ENCODE measurements around the gene RHEB. TPM values are rescaled to one million over a fixed set of nuclear protein-coding genes. Genes with fewer than 3 reads are reported as not detected.

The RHEB gene
- total and polyA plus RNA-seq, 2 of the 13 experiments (the other 11 are each of a cell fraction or from before 2014, with no cell fraction given) = 55.0 to 77.6 TPM

DNA sequence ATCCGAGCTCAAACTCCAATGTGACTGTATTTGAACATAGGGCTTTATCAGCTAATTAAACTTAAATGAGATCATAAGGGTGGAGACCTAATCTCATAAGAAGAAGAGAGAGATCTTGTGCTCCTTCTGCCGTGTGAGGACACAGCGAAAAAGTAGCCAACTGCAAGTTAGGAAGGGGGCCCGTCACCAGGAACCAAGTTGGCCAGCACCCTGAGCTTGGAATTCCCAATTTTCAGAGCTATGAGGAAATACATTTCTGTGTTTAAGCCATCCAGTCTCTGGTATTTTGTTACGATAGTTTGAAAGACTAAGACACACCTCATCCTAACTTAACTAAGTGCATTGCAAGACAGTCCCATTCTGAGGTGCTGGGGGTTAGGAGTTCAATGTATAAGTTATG is 95.8 kb downstream of the RHEB start (continued):
- TF ChIP-seq, protein P1, sequence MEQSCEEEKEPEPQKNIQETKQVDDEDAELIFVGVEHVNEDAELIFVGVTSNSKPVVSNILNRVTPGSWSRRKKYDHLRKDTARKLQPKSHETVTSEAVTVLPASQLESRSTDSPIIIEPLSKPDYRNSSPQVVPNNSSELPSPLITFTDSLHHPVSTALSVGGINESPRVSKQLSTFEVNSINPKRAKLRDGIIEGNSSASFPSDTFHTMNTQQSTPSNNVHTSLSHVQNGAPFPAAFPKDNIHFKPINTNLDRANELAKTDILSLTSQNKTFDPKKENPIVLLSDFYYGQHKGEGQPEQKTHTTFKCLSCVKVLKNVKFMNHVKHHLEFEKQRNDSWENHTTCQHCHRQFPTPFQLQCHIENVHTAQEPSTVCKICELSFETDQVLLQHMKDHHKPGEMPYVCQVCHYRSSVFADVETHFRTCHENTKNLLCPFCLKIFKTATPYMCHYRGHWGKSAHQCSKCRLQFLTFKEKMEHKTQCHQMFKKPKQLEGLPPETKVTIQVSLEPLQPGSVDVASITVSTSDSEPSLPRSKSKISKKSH (CRISPR knock-in tag; IDR thresholded peaks at IDR 0.05; ENCODE audit: borderline replicate concordance) = no peak
- no peak for TF ChIP-seq ZNF83 (CRISPR knock-in tag; IDR thresholded peaks at IDR 0.05; ENCODE audit: borderline replicate concordance)

DNA sequence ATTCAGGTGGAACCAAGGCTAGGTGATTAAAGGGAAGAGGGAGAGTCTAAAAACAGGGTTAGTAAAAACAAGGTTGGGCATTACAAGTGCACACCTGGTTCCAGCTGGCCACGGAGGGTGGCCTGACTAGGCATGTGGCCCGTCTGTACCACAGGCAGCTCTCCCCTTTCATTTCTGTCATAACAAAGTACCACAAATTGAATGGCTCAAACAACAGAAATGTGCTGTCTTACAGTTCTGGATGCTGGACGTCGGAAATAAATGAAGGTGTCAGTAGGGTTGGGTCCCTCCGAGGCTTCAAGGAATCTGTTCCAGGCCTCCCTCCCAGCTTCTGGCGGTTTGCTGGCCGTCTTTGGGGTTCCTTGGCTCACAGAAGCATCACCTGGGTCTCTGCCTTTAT is 96.5 kb downstream of the RHEB start:
- ChIA-PET CTCF (ENCODE audit: low intra/inter-chr PET ratio, low total read pairs) (no interaction called here), POLR2A (no interaction called here)
- no peak overlapping the region for H3K4me2 ChIP-seq (ENCODE audit: low read depth, low read length)
- ATAC-seq (no peak), DNase-seq (ENCODE audit: low spot score) (no peak), FAIRE-seq (no peak)
- no peaks in the 10 kb centered on the region for H3K36me3 ChIP-seq (replicated peaks in 1 of 2; ENCODE audit: control insufficient read depth in 1 of 2, insufficient read depth in 2 of 2, low read length in 2 of 2)
- no peak overlapping the region for H3K4me3 ChIP-seq (replicated peaks in 1 of 3; ENCODE audit: insufficient read depth in 1 of 3, low read depth in 2 of 3, low read length in 3 of 3)
- no peaks in the 10 kb centered on the region for H3K4me1 ChIP-seq (ENCODE audit: insufficient read depth, low read length)
- in situ Hi-C loops (cut with HindIII; ENCODE audit: extremely low pct_ligation_motif_present, low pct_unique_long_range_greater_than_20kb) = no loop called here
- intact Hi-C loops (cut with micrococcal nuclease; ENCODE audit: unreplicated experiment) = no loop called here
- H3K9ac ChIP-seq (ENCODE audit: insufficient read depth, low read depth, low read length) = no peak overlapping the region
- TF ChIP-seq, protein P2, sequence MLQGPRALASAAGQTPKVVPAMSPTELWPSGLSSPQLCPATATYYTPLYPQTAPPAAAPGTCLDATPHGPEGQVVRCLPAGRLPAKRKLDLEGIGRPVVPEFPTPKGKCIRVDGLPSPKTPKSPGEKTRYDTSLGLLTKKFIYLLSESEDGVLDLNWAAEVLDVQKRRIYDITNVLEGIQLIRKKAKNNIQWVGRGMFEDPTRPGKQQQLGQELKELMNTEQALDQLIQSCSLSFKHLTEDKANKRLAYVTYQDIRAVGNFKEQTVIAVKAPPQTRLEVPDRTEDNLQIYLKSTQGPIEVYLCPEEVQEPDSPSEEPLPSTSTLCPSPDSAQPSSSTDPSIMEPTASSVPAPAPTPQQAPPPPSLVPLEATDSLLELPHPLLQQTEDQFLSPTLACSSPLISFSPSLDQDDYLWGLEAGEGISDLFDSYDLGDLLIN (CRISPR knock-in tag; IDR thresholded peaks at IDR 0.05; ENCODE audit: borderline replicate concordance) = no peak
- no peak for TF ChIP-seq ZNF136 (CRISPR knock-in tag; IDR thresholded peaks at IDR 0.05; ENCODE audit: low read depth)
- TF ChIP-seq, protein P3, sequence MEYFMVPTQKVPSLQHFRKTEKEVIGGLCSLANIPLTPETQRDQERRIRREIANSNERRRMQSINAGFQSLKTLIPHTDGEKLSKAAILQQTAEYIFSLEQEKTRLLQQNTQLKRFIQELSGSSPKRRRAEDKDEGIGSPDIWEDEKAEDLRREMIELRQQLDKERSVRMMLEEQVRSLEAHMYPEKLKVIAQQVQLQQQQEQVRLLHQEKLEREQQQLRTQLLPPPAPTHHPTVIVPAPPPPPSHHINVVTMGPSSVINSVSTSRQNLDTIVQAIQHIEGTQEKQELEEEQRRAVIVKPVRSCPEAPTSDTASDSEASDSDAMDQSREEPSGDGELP (IDR thresholded peaks at IDR 0.05; ENCODE audit: borderline replicate concordance, low read depth) = no peak
- no peak for TF ChIP-seq ZSCAN9 (CRISPR knock-in tag; IDR thresholded peaks at IDR 0.05; ENCODE audit: borderline replicate concordance)
- TF ChIP-seq ZNF253 (CRISPR knock-in tag; IDR thresholded peaks at IDR 0.05; ENCODE audit: borderline replicate concordance) = no peak
- no peak for TF ChIP-seq NR2F1 (CRISPR knock-in tag; IDR thresholded peaks at IDR 0.05)
- no peak for TF ChIP-seq NR2F6 (IDR thresholded peaks at IDR 0.05)
- TF ChIP-seq NR2F6 (CRISPR knock-in tag; IDR thresholded peaks at IDR 0.05) = no peak
- no peak for TF ChIP-seq EZH2 (conservative IDR thresholded peaks at IDR 0.05; ENCODE audit: low read depth, low read length)
- no peak for TF ChIP-seq ZNF124 (CRISPR knock-in tag; IDR thresholded peaks at IDR 0.05)
- TF ChIP-seq ZNF570 (CRISPR knock-in tag; IDR thresholded peaks at IDR 0.05; ENCODE audit: borderline replicate concordance) = no peak
- no peak for TF ChIP-seq HHEX (CRISPR knock-in tag; IDR thresholded peaks at IDR 0.05)
- no peak for TF ChIP-seq PRPF4 (IDR thresholded peaks at IDR 0.05; ENCODE audit: low read depth, low read length, poor library complexity, severe bottlenecking)
- TF ChIP-seq, protein P4, sequence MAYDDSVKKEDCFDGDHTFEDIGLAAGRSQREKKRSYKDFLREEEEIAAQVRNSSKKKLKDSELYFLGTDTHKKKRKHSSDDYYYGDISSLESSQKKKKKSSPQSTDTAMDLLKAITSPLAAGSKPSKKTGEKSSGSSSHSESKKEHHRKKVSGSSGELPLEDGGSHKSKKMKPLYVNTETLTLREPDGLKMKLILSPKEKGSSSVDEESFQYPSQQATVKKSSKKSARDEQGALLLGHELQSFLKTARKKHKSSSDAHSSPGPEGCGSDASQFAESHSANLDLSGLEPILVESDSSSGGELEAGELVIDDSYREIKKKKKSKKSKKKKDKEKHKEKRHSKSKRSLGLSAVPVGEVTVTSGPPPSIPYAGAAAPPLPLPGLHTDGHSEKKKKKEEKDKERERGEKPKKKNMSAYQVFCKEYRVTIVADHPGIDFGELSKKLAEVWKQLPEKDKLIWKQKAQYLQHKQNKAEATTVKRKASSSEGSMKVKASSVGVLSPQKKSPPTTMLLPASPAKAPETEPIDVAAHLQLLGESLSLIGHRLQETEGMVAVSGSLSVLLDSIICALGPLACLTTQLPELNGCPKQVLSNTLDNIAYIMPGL (CRISPR knock-in tag; IDR thresholded peaks at IDR 0.05; ENCODE audit: borderline replicate concordance in 1 of 2, low read depth in 1 of 2) = no peak
- no peak overlapping the region for H3K27ac ChIP-seq (ENCODE audit: extremely low read length, insufficient read depth, low read length)
- 26% methylated on average over 7 of the region's 7 CpGs for WGBS (ENCODE audit: low lambda C conversion rate)
- no TSS peak for BruUV-seq (replicated peaks)
- peaks cover 2% of the 10 kb centered on the region; the same call in 1 of the 2 replicates for H4K20me1 ChIP-seq (ENCODE audit: insufficient read depth, low read length)
- no peaks in the 10 kb centered on the region; the same call in 1 of the 2 replicates for H3K9me3 ChIP-seq (ENCODE audit: low read length)
- no peak overlapping the region for H2AFZ ChIP-seq (ENCODE audit: low read length)
- peaks cover 7 to 25% of the 10 kb centered on the region in 2 experiments for H3K27me3 ChIP-seq (ENCODE audit: control insufficient read depth in 1 of 2, insufficient read depth in 2 of 2, low read length in 2 of 2)
- no peaks in the 10 kb centered on the region for H3K79me2 ChIP-seq (ENCODE audit: insufficient read depth, low read length)

Data from HepG2 (cell line).